ENCODE results near the gene VEZT.

GRCh38 chr12:95201056-95201670 lies 16.4 kb upstream of the VEZT start:
- no peak for TF ChIP-seq MAX (IDR thresholded peaks at IDR 0.05)
- TF ChIP-seq YY1 (IDR thresholded peaks at IDR 0.05) = no peak
- TF ChIP-seq TAF1 (conservative IDR thresholded peaks at IDR 0.05) = no peak
- TF ChIP-seq CTCF (IDR thresholded peaks at IDR 0.05; ENCODE audit: low read depth, low read length, missing input control) = no peak
- TF ChIP-seq EGR1 (IDR thresholded peaks at IDR 0.05; ENCODE audit: low read depth in 2 of 2) = no peak
- no peak for TF ChIP-seq ATF3 (IDR thresholded peaks at IDR 0.05)

Data from liver (tissue), 3 donors.